SU-DHL-6 (cell line): ENCODE results near the gene COL7A1.

Experiments used
- H2AFZ ChIP-seq: fragments of 200-600 bp; sonication (generic); 2 replicates; pipeline ENCODE4 v1.6.1; 2014; ENCODE audit warnings: low read depth, mild to moderate bottlenecking, moderate library complexity, mixed read lengths, antibody characterized with exemption, low read length; ENCODE audit not compliant: severe bottlenecking
- H3F3A ChIP-seq: fragments of 200-600 bp; shearing (Covaris generic); 2 replicates; pipeline ENCODE4 v1.6.0; 2016; ENCODE audit warnings: antibody characterized with exemption, mild to moderate bottlenecking; ENCODE audit not compliant: insufficient read depth
- H3K27ac ChIP-seq: fragments of 200-600 bp; sonication (generic); 2 replicates; pipeline ENCODE4 v1.5.1; 2016; ENCODE audit warnings: low read depth, mild to moderate bottlenecking, low read length, moderate library complexity, mixed read lengths
- H3K27me3 ChIP-seq: fragments of 200-600 bp; sonication (generic), shearing (Covaris generic); 2 replicates; pipeline ENCODE4 v1.6.0; 2014; ENCODE audit warnings: mild to moderate bottlenecking, low read length
- H3K36me3 ChIP-seq: fragments of 200-600 bp; sonication (generic); 2 replicates; pipeline ENCODE4 v1.6.1; 2014; ENCODE audit warnings: mild to moderate bottlenecking, low read length, mixed read lengths
- H3K4me2 ChIP-seq: fragments of 300-600, 200-600 bp; shearing (Covaris generic), sonication (generic); 2 replicates; pipeline ENCODE4 v1.6.0; 2014; ENCODE audit warnings: low read length, low read depth, mild to moderate bottlenecking; ENCODE audit not compliant: poor library complexity, severe bottlenecking
- H3K4me3 ChIP-seq: fragments of 200-600 bp; sonication (generic); 2 replicates; pipeline ENCODE4 v1.5.1; 2014; ENCODE audit warnings: antibody characterized with exemption, low read length, mild to moderate bottlenecking, mixed read lengths; ENCODE audit not compliant: insufficient read depth, poor library complexity, severe bottlenecking
- H3K79me2 ChIP-seq: fragments of 200-600 bp; sonication (generic); 2 replicates; pipeline ENCODE4 v1.6.1; 2014; ENCODE audit warnings: mild to moderate bottlenecking, low read length, moderate library complexity; ENCODE audit not compliant: insufficient read depth
- H3K9ac ChIP-seq: fragments of 200-600 bp; sonication (generic); 2 replicates; pipeline ENCODE4 v1.7.0; 2014; ENCODE audit warnings: mild to moderate bottlenecking, low read length
- H3K9me2 ChIP-seq: fragments of 200-600 bp; sonication (generic); replicated peaks from 2 replicates; pipeline ENCODE4 v1.6.1; 2014; ENCODE audit warnings: low read length; ENCODE audit not compliant: insufficient read depth
- H3K9me3 ChIP-seq: fragments of 200-600 bp; sonication (generic); 2 replicates; pipeline ENCODE4 v1.6.1; 2014; ENCODE audit warnings: low read length, mixed read lengths; ENCODE audit not compliant: insufficient read depth
- H4K20me1 ChIP-seq: fragments of 200-600 bp; sonication (generic); 2 replicates; pipeline ENCODE4 v1.6.1; 2014; ENCODE audit warnings: low read depth, mild to moderate bottlenecking, antibody characterized with exemption, low read length, moderate library complexity, mixed read lengths
- CTCF ChIP-seq: fragments of 200-600 bp; sonication (generic); IDR thresholded peaks from one replicate; pipeline ENCODE4 v1.5.1; 2017; ENCODE audit warnings: antibody characterized with exemption, mild to moderate bottlenecking, low read length, moderate library complexity; ENCODE audit not compliant: insufficient read depth, poor library complexity, severe bottlenecking
- EZH2phosphoT487 ChIP-seq: fragments of 200-600 bp; sonication (generic), shearing (Covaris generic); conservative IDR thresholded peaks from 2 replicates; pipeline ENCODE4 v1.6.1; 2018; ENCODE audit warnings: mild to moderate bottlenecking, antibody characterized with exemption, low read length, moderate library complexity, mixed read lengths

The COL7A1 gene

GRCh38 chr3:48592519-48593087 lies 2.5 kb downstream of the COL7A1 start:
- no peaks in the 10 kb centered on the region for H3K27me3 ChIP-seq
- H3F3A ChIP-seq = no peaks in the 10 kb centered on the region
- H2AFZ ChIP-seq = no peak overlapping the region
- H4K20me1 ChIP-seq = no peaks in the 10 kb centered on the region
- no peak overlapping the region for H3K4me3 ChIP-seq
- H3K27ac ChIP-seq = no peak overlapping the region
- no peak overlapping the region for H3K9ac ChIP-seq
- H3K79me2 ChIP-seq = no peaks in the 10 kb centered on the region
- H3K4me2 ChIP-seq = no peak overlapping the region
- H3K9me2 ChIP-seq = no peaks in the 10 kb centered on the region
- no peaks in the 10 kb centered on the region for H3K9me3 ChIP-seq
- TF ChIP-seq EZH2phosphoT487 (no peak), CTCF (no peak)
- no peaks in the 10 kb centered on the region for H3K36me3 ChIP-seq

- Histone ChIP-seq H2AFZ (no peak overlapping the region), H3K4me3 (no peak overlapping the region), H3K4me2 (no peak overlapping the region), H3F3A (no peaks in the 10 kb centered on the region), H3K79me2 (no peaks in the 10 kb centered on the region), H3K9me3 (no peaks in the 10 kb centered on the region), H3K27ac (no peak overlapping the region), H4K20me1 (no peaks in the 10 kb centered on the region), H3K9me2 (no peaks in the 10 kb centered on the region), H3K9ac (no peak overlapping the region), H3K36me3 (no peaks in the 10 kb centered on the region), H3K27me3 (no peaks in the 10 kb centered on the region)
- TF ChIP-seq CTCF (no peak), EZH2phosphoT487 (no peak)
These were observed 3.1 kb downstream of the COL7A1 start for GRCh38 chr3:48591886-48592518.

- H3K4me3 ChIP-seq = no peak overlapping the region
- TF ChIP-seq EZH2phosphoT487 (no peak), CTCF (no peak)
- H3K9me2 ChIP-seq = no peaks in the 10 kb centered on the region
- no peak overlapping the region for H3K9ac ChIP-seq
- no peaks in the 10 kb centered on the region for H3K9me3 ChIP-seq
- no peak overlapping the region for H2AFZ ChIP-seq
- H3K27ac ChIP-seq = no peak overlapping the region
- no peak overlapping the region for H3K4me2 ChIP-seq
- no peaks in the 10 kb centered on the region for H3K36me3 ChIP-seq
- H4K20me1 ChIP-seq = no peaks in the 10 kb centered on the region
- H3K79me2 ChIP-seq = no peaks in the 10 kb centered on the region
- no peaks in the 10 kb centered on the region for H3K27me3 ChIP-seq
- no peaks in the 10 kb centered on the region for H3F3A ChIP-seq
These were observed 3.7 kb downstream of the COL7A1 start for GRCh38 chr3:48591436-48591835.
